Activated naive CD4-positive, alpha-beta T cell treated with anti-CD3 and anti-CD28 coated beads, Interleukin-2, amount 50 U/mL, for 16 hours (primary cell): ENCODE data around the gene PDPK1.

Source experiments
- DNase-seq: peaks from one replicate; pipeline ENCODE4 v3.0.0-alpha.2; 2020

Gene PDPK1

GRCh38 chr16:2507665-2508064 is 30.2 kb upstream of the PDPK1 start:
- no peak for DNase-seq

GRCh38 chr16:2508722-2509400 is 29.0 kb upstream of the PDPK1 start:
- DNase-seq = no peak

GRCh38 chr16:2511128-2511800 is 26.6 kb upstream of the PDPK1 start:
- DNase-seq = no peak

GRCh38 chr16:2511996-2512734 is 25.7 kb upstream of the PDPK1 start:
- no peak for DNase-seq

- no peak for DNase-seq
These were observed 25.0 kb upstream of the PDPK1 start for GRCh38 chr16:2512735-2513404.

GRCh38 chr16:2513405-2514332 is 24.2 kb upstream of the PDPK1 start, which contains the start of gene ATP6V0C:
ATP6V0C (plus strand) TSS chr16:2513952; CDS start chr16:2514104, 152 bp downstream.
- peak; percentile 89 for DNase-seq

- peak; percentile 36 for DNase-seq
These were observed 23.3 kb upstream of the PDPK1 start for GRCh38 chr16:2514333-2515179.

GRCh38 chr16:2515180-2515851 is 22.5 kb upstream of the PDPK1 start:
- DNase-seq = no peak

GRCh38 chr16:2516391-2517240 is 21.2 kb upstream of the PDPK1 start:
- no peak for DNase-seq

- no peak for DNase-seq
These were observed 19.7 kb upstream of the PDPK1 start for GRCh38 chr16:2517954-2518605.

GRCh38 chr16:2518823-2519710 is 18.8 kb upstream of the PDPK1 start:
- no peak for DNase-seq

- DNase-seq = no peak
These were observed 18.1 kb upstream of the PDPK1 start for GRCh38 chr16:2519711-2520080.

GRCh38 chr16:2520097-2520783 is 17.6 kb upstream of the PDPK1 start, which contains the start of gene AMDHD2:
AMDHD2 (plus strand) TSS chr16:2520371; CDS start chr16:2520459, 88 bp downstream.
- DNase-seq = peak; percentile 91

- peak; percentile 37 for DNase-seq
These were observed 16.9 kb upstream of the PDPK1 start for GRCh38 chr16:2520784-2521531.

GRCh38 chr16:2523801-2524231 is 14.0 kb upstream of the PDPK1 start:
- no peak for DNase-seq

GRCh38 chr16:2524339-2524938 is 13.4 kb upstream of the PDPK1 start:
- no peak for DNase-seq
